HG03066 (cell line): ENCODE measurements around the gene NECTIN4.

Experiments
- ATAC-seq: cut with Tn5 transposase; IDR thresholded peaks from one replicate; pipeline ENCODE4 v1.9.1; 2021; ENCODE audit warnings: low read depth; ENCODE audit not compliant: unreplicated experiment

NECTIN4 gene

GRCh38 chr1:161113915-161114314 is 24.6 kb upstream of the NECTIN4 start:
- ATAC-seq, result no peak

- no peak for ATAC-seq
Measured at GRCh38 chr1:161111527-161111926, 22.2 kb upstream of the NECTIN4 start.

GRCh38 chr1:161111117-161111516 is 21.8 kb upstream of the NECTIN4 start:
- ATAC-seq, result no peak

- no peak for ATAC-seq
Measured at GRCh38 chr1:161106431-161106830, 17.1 kb upstream of the NECTIN4 start.

- ATAC-seq, result no peak
Measured at GRCh38 chr1:161100556-161100955, 11.2 kb upstream of the NECTIN4 start.

GRCh38 chr1:161099090-161099802 is 9.9 kb upstream of the NECTIN4 start:
- ATAC-seq, result no peak

- peak; percentile 76 for ATAC-seq
Measured at GRCh38 chr1:161098210-161099068, 9.1 kb upstream of the NECTIN4 start, which contains the start of gene KLHDC9. KLHDC9 (plus strand) TSS chr1:161098361; CDS start chr1:161098536, 175 bp downstream.

GRCh38 chr1:161096530-161096929 is 7.2 kb upstream of the NECTIN4 start:
- no peak for ATAC-seq

- ATAC-seq, result peak; percentile 43
Measured at GRCh38 chr1:161096015-161096414, 6.7 kb upstream of the NECTIN4 start.

GRCh38 chr1:161095230-161095629 is 5.9 kb upstream of the NECTIN4 start:
- no peak for ATAC-seq

- no peak for ATAC-seq
Measured at GRCh38 chr1:161094481-161094880, 5.1 kb upstream of the NECTIN4 start.

GRCh38 chr1:161092621-161093028 is 3.3 kb upstream of the NECTIN4 start:
- no peak for ATAC-seq

- no peak for ATAC-seq
Measured at GRCh38 chr1:161091796-161092507, 2.6 kb upstream of the NECTIN4 start.

GRCh38 chr1:161091093-161091492 is 1.7 kb upstream of the NECTIN4 start:
- ATAC-seq, result no peak

GRCh38 chr1:161090617-161091016 is 1.3 kb upstream of the NECTIN4 start:
- ATAC-seq, result no peak

- ATAC-seq, result no peak
Measured at GRCh38 chr1:161089938-161090337, 580 bp upstream of the NECTIN4 start.

GRCh38 chr1:161088587-161089110 is 709 bp downstream of the NECTIN4 start:
- no peak for ATAC-seq

GRCh38 chr1:161086457-161086856 is 2.9 kb downstream of the NECTIN4 start:
- no peak for ATAC-seq

GRCh38 chr1:161085165-161085564 is 4.2 kb downstream of the NECTIN4 start:
- no peak for ATAC-seq

GRCh38 chr1:161084597-161084988 is 4.8 kb downstream of the NECTIN4 start:
- ATAC-seq, result no peak
